Measurements from ENCODE around the gene PRDM8.

GRCh38 chr4:80252427-80252826 is 55.1 kb downstream of the PRDM8 start:
- TF ChIP-seq POLR2AphosphoS5 (IDR thresholded peaks at IDR 0.05): no peak
- no peak for TF ChIP-seq EP300 (IDR thresholded peaks at IDR 0.05)

All from sigmoid colon (tissue), 4 donors.